Measurements from ENCODE around the gene CELSR3. TPM values are rescaled to one million over a fixed set of nuclear protein-coding genes. Genes with fewer than 3 reads are reported as not detected.

The CELSR3 gene
- total RNA-seq, 4 donors from 2014 or later = 0.33 to 1.3 (median 0.63) TPM

DNA sequence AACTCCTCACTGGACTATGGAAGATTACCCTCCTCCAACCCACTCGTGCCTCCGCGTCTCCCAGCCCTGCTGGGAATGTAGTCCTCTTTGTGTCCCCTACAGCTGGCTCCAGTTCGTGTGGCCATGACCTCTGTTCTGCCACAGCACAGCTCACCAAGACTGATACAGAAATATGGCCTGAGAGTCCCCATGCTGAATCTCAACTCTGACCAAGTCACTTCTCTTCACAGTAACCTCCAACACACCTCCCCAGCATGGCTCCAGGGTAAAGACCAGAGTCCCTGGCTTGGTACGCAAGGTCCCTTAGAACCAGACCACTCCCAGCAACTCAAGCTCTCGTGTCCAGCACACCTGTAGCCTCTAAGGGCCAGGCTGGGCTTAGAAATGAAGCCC is 65.3 kb downstream of the CELSR3 start:
- WGBS = 92% methylated on average over 4 of the region's 6 CpGs
- peak overlapping the region; percentile 70 to 84 (median 78) for H3K27ac ChIP-seq (replicated peaks in 1 of 4)
- no peak overlapping the region for H3K4me3 ChIP-seq
- peaks cover 0 to 35% (median 0%) of the 10 kb centered on the region in 4 donors for H3K27me3 ChIP-seq
- peaks cover 40 to 72% (median 47%) of the 10 kb centered on the region in 4 donors for H3K4me1 ChIP-seq
- intact Hi-C loops (cut with DNase I) = no loop called here
- DNase-seq (ENCODE audit: extremely low spot score) = no peak
- H3K9me3 ChIP-seq = no peaks in the 10 kb centered on the region
- no peak for TF ChIP-seq POLR2A (IDR thresholded peaks at IDR 0.05; ENCODE audit: low read depth)
- TF ChIP-seq EP300 (IDR thresholded peaks at IDR 0.05) = no peak
- TF ChIP-seq, protein P1, sequence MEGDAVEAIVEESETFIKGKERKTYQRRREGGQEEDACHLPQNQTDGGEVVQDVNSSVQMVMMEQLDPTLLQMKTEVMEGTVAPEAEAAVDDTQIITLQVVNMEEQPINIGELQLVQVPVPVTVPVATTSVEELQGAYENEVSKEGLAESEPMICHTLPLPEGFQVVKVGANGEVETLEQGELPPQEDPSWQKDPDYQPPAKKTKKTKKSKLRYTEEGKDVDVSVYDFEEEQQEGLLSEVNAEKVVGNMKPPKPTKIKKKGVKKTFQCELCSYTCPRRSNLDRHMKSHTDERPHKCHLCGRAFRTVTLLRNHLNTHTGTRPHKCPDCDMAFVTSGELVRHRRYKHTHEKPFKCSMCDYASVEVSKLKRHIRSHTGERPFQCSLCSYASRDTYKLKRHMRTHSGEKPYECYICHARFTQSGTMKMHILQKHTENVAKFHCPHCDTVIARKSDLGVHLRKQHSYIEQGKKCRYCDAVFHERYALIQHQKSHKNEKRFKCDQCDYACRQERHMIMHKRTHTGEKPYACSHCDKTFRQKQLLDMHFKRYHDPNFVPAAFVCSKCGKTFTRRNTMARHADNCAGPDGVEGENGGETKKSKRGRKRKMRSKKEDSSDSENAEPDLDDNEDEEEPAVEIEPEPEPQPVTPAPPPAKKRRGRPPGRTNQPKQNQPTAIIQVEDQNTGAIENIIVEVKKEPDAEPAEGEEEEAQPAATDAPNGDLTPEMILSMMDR (IDR thresholded peaks at IDR 0.05) = no peak
- TF ChIP-seq POLR2AphosphoS5 (IDR thresholded peaks at IDR 0.05) = no peak
- H3K36me3 ChIP-seq = peaks cover 33 to 52% (median 48%) of the 10 kb centered on the region in 4 donors

DNA sequence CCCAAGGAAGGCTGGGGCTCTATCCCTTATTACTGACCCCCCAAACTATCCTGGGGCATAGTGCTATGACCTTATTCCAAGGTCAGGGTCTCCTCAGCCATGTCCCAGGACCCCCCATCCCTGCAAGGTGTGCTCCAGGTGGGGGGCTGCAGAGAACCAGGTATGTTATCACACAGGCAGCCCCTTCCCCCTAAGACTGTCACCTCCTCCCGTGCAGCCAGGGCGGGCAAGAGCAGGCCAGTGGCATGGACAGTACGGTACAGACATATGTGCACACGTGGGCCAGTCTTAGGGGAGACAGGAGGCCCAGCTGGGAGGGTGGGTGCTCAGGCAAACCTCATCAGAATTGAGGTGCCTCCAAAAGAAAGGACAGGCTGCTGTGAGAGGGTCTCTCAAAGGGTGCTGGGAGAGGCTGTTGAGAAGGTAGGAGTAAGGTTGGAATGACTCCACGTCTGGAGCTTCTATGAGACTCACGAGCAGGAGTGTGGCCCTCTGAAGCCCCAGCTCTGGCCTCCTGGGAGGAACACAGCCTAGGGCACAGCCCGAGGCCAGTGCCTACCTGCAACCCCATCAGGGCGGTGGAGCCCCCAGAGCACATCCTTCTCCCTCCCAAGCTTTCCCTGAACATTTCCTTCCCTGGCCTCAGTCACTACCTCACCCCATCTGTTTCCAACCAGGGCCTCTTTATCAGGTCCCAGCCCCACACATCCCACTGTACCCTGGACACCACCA is 65.8 kb downstream of the CELSR3 start:
- peaks cover 28 to 46% (median 42%) of the 10 kb centered on the region in 4 donors for H3K36me3 ChIP-seq
- H3K4me1 ChIP-seq = peaks cover 40 to 72% (median 47%) of the 10 kb centered on the region in 4 donors
- H3K4me3 ChIP-seq = no peak overlapping the region
- DNase-seq (ENCODE audit: extremely low spot score) = no peak
- intact Hi-C loops (cut with DNase I) = no loop called here
- no peak for TF ChIP-seq POLR2A (IDR thresholded peaks at IDR 0.05; ENCODE audit: low read depth)
- TF ChIP-seq, protein P1 (IDR thresholded peaks at IDR 0.05) = no peak
- no peak for TF ChIP-seq POLR2AphosphoS5 (IDR thresholded peaks at IDR 0.05)
- TF ChIP-seq EP300 (IDR thresholded peaks at IDR 0.05) = no peak
- 87% methylated on average over 5 of the region's 8 CpGs for WGBS
- peaks cover 0 to 38% (median 0%) of the 10 kb centered on the region in 4 donors for H3K27me3 ChIP-seq
- H3K27ac ChIP-seq (replicated peaks in 1 of 4) = peak overlapping the region; percentile 70 to 84 (median 78)
- no peaks in the 10 kb centered on the region for H3K9me3 ChIP-seq

DNA sequence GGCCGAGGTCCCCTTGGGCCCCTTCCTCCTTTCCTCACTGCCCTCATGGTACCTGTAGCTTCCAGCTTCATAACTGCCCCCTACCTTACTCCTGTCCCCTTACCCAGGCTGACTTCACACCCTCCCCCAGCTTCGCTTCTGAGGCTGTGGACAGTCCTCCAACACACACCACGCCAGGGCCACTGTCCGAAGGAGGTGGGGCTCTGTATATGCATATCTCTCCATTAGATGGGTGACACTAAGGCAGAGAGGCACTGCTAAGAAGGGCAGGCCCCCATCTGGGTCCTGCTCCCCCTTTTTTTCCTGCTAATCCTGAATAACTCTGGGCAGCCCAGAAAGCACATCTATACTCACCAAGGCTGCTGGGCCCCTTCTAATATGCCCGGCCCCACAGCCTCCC is 66.5 kb downstream of the CELSR3 start:
- Histone ChIP-seq H3K9me3 (no peaks in the 10 kb centered on the region), H3K4me1 (peaks cover 40 to 70% (median 47%) of the 10 kb centered on the region in 4 donors), H3K27me3 (peaks cover 0 to 38% (median 0%) of the 10 kb centered on the region in 4 donors), H3K36me3 (peaks cover 23 to 39% (median 36%) of the 10 kb centered on the region in 4 donors), H3K27ac (replicated peaks in 1 of 4) (peak overlapping the region in 1 of 4 donors; percentile 84), H3K4me3 (no peak overlapping the region)
- intact Hi-C loops (cut with DNase I) = no loop called here
- no peak for DNase-seq (ENCODE audit: extremely low spot score)
- TF ChIP-seq EP300 (IDR thresholded peaks at IDR 0.05) = no peak
- no peak for TF ChIP-seq POLR2AphosphoS5 (IDR thresholded peaks at IDR 0.05)
- TF ChIP-seq, protein P1 (IDR thresholded peaks at IDR 0.05) = no peak
- no peak for TF ChIP-seq POLR2A (IDR thresholded peaks at IDR 0.05; ENCODE audit: low read depth)
- 86% methylated on average over 5 of the region's 5 CpGs for WGBS

DNA sequence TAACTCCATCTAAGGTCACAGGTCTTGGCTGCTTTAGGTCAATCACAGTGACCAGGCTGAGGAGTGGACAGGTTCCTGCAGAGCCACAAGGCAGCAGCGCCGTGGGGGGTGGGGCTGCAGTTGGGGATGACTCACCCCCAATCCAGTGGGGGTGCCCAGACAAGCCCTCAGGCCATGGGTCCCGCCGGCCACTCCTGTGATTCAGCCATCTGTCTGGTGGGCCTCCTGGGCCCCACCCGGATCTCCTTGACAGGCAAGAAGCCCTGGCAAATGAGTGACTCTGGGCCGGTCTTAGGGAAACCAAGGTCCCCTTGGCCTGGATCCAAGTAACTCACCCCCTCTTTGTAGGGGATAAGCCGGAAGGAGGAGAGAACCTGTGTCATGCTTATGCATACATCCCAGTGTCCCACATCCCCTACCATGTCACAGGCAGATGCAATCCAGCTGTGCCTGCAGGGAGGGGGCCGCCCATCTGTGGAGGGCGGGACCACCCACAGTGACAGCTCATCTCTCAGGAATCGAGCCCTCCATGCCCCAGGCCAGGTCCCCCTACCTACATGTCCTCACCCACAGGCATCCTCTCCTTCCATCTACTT is 67.1 kb downstream of the CELSR3 start:
- peak in 1 of 2 donors; percentile 51 for TF ChIP-seq POLR2AphosphoS5 (IDR thresholded peaks at IDR 0.05)
- no peak for TF ChIP-seq EP300 (IDR thresholded peaks at IDR 0.05)
- peak overlapping the region in 1 of 4 donors; percentile 84 for H3K27ac ChIP-seq (replicated peaks in 1 of 4)
- no peak for DNase-seq (ENCODE audit: extremely low spot score)
- peak overlapping the region; percentile 36 to 54 (median 43) for H3K4me3 ChIP-seq
- intact Hi-C loops (cut with DNase I) = no loop called here
- WGBS = 46% methylated on average over 4 of the region's 10 CpGs
- H3K36me3 ChIP-seq = peaks cover 17 to 34% (median 33%) of the 10 kb centered on the region in 4 donors
- H3K4me1 ChIP-seq = peaks cover 40 to 64% (median 47%) of the 10 kb centered on the region in 4 donors
- no peaks in the 10 kb centered on the region for H3K9me3 ChIP-seq
- H3K27me3 ChIP-seq = peaks cover 0 to 38% (median 0%) of the 10 kb centered on the region in 4 donors

DNA sequence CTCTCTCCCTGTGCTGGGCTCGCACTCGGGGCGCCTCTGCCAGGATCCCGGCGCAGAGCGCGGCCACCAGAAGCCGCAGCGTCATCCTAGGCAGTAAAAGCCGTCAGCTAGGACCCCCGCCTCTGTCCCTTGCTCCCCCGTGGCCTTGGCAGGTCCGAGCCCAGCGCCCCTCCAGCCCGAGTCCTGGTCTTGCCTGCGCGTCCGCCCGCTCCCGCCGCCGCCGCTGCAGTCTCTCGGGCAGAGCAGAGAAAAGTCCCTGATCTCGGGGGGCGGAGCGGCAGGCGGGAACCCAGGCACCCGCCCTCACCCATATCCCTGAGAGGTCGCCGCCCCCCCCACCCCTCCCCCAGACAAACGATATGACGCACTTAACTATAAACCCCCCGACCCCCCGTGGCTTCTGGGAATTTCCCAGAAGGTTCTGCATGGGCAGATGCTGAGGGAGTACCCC is 67.6 kb downstream of the CELSR3 start, which contains the start of gene COL7A1:
TSS of gene COL7A1 (minus strand) at position 255 of the 451 bp plus-strand sequence. CDS start at position 85, 170 bp downstream.
- peaks cover 40 to 59% (median 47%) of the 10 kb centered on the region in 4 donors for H3K4me1 ChIP-seq
- intact Hi-C loops (cut with DNase I) = no loop called here
- H3K36me3 ChIP-seq = peaks cover 12 to 32% (median 28%) of the 10 kb centered on the region in 4 donors
- DNase-seq (ENCODE audit: extremely low spot score) = no peak
- 7% methylated on average over 27 of the region's 35 CpGs for WGBS
- H3K27ac ChIP-seq (replicated peaks in 1 of 4) = peak within 1 kb of the TSS in 1 of 4 donors; percentile 84
- peak within 1 kb of the TSS; percentile 36 to 54 (median 43) for H3K4me3 ChIP-seq
- no peaks in the 10 kb centered on the region for H3K9me3 ChIP-seq
- peaks cover 0 to 38% (median 0%) of the 10 kb centered on the region in 4 donors for H3K27me3 ChIP-seq
- no peak for TF ChIP-seq POLR2A (IDR thresholded peaks at IDR 0.05; ENCODE audit: low read depth)
- TF ChIP-seq EP300 (IDR thresholded peaks at IDR 0.05) = no peak
- TF ChIP-seq POLR2AphosphoS5 (IDR thresholded peaks at IDR 0.05) = no peak
- TF ChIP-seq, protein P1 (IDR thresholded peaks at IDR 0.05) = no peak
